Neural progenitor cell (in vitro differentiated cells): ENCODE results near the gene TNP2. TPM values are rescaled to one million over a fixed set of nuclear protein-coding genes. Genes with fewer than 3 reads are reported as not detected.

Experiments
- DNase-seq: peaks from one replicate; pipeline ENCODE4 v3.0.0-alpha.2; 2016; ENCODE audit warnings: low spot score
- H2AFZ ChIP-seq: fragments of 200-600 bp; sonication (generic); replicated peaks from 2 replicates; pipeline ENCODE4 v1.6.1; 2016; ENCODE audit warnings: antibody characterized with exemption
- H3F3A ChIP-seq: fragments of 200-600 bp; sonication (generic); 2 replicates; pipeline ENCODE4 v1.6.1; 2016; ENCODE audit warnings: antibody characterized with exemption, low read depth
- H3K27ac ChIP-seq: fragments of 200-600 bp; sonication (generic); 2 replicates; pipeline ENCODE4 v1.5.1; 2016; ENCODE audit warnings: mild to moderate bottlenecking
- H3K27me3 ChIP-seq: fragments of 200-600 bp; sonication (generic); 2 replicates; pipeline ENCODE4 v1.6.1; 2016; ENCODE audit warnings: mild to moderate bottlenecking, moderate library complexity
- H3K36me3 ChIP-seq: fragments of 200-600 bp; sonication (generic); 2 replicates; pipeline ENCODE4 v1.5.1; 2016
- H3K4me1 ChIP-seq: fragments of 200-600 bp; sonication (generic); 2 replicates; pipeline ENCODE4 v1.6.1; 2016; ENCODE audit warnings: mixed run types
- H3K4me2 ChIP-seq: fragments of 200-600 bp; sonication (generic); 2 replicates; pipeline ENCODE4 v1.6.1; 2016
- H3K4me3 ChIP-seq: fragments of 200-600 bp; sonication (generic); 2 replicates; pipeline ENCODE4 v1.5.1; 2016
- H3K79me2 ChIP-seq: fragments of 200-600 bp; sonication (generic); 2 replicates; pipeline ENCODE4 v1.6.1; 2016; ENCODE audit warnings: low read depth
- H3K9ac ChIP-seq: fragments of 200-600 bp; sonication (generic); 2 replicates; pipeline ENCODE4 v1.6.1; 2016
- H3K9me3 ChIP-seq: fragments of 200-600 bp; sonication (generic); 2 replicates; pipeline ENCODE4 v1.5.1; 2016; ENCODE audit warnings: low read depth
- H4K20me1 ChIP-seq: fragments of 200-600 bp; sonication (generic); 2 replicates; pipeline ENCODE4 v1.6.1; 2016; ENCODE audit warnings: low read depth
- H3K27ac Mint-ChIP-seq: 3 replicates; pipeline ENCODE4 v1.8.0; 2021; ENCODE audit warnings: mixed read lengths
- H3K27me3 Mint-ChIP-seq: 2 replicates; pipeline ENCODE4 v1.8.0; 2022; ENCODE audit warnings: low read depth, mild to moderate bottlenecking, inconsistent platforms, moderate library complexity, mixed read lengths; ENCODE audit not compliant: insufficient read depth
- H3K36me3 Mint-ChIP-seq: 3 replicates; pipeline ENCODE4 v1.8.0; 2021; ENCODE audit warnings: mixed read lengths
- H3K4me1 Mint-ChIP-seq: 3 replicates; pipeline ENCODE4 v1.8.0; 2021; ENCODE audit warnings: mixed read lengths
- H3K4me3 Mint-ChIP-seq: 3 replicates; pipeline ENCODE4 v1.8.0; 2021; ENCODE audit warnings: mild to moderate bottlenecking, moderate library complexity, mixed read lengths
- H3K9me3 Mint-ChIP-seq: 3 replicates; pipeline ENCODE4 v1.8.0; 2020; ENCODE audit warnings: mixed read lengths
- EZH2 ChIP-seq: fragments of 200-600 bp; sonication (generic); IDR thresholded peaks from 2 replicates; pipeline ENCODE4 v1.6.1; 2017; ENCODE audit warnings: antibody characterized with exemption, mild to moderate bottlenecking, moderate library complexity
- EZH2phosphoT487 ChIP-seq: fragments of 200-600 bp; sonication (generic); IDR thresholded peaks from 2 replicates; pipeline ENCODE4 v1.6.1; 2017; ENCODE audit warnings: antibody characterized with exemption
- total RNA-seq: library from RNA; depleted of rRNA; stranded (reverse); fragments of >200 nt; gene quantifications from 2 replicates; pipeline ENCODE4 v1.2.3, GENCODE V29; 2015; ENCODE audit warnings: low replicate concordance
- TF ChIP-seq, protein P1 (sequence below): fragments of 200-600 bp; sonication (generic); IDR thresholded peaks from 2 replicates; pipeline ENCODE4 v1.5.1; 2017; ENCODE audit warnings: antibody characterized with exemption, mild to moderate bottlenecking

Gene TNP2
- total RNA-seq, 1 donor from 2014 or later: not detected

DNA sequence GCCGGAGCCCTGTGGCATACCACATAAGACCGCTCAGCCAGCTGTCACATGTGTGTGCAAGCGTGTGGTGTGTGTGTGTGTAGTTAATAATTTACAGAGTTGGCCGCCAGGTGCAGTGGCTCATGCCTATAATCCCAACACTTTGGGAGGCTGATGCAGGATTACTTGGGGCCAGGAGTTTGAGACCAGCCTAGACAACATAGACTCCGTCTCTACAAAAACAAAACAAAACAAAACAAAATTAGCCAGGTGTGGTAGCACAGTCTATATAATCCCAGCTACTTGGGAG is 33.5 kb downstream of the TNP2 start:
- no peak overlapping the region for H3K4me3 ChIP-seq
- H3K27ac ChIP-seq: no peak overlapping the region
- Mint-ChIP-seq H3K36me3 (no peaks in the 10 kb centered on the region), H3K4me3 (no peak overlapping the region), H3K27me3 (peaks cover 5% of the 10 kb centered on the region), H3K27ac (no peak overlapping the region), H3K9me3 (no peaks in the 10 kb centered on the region), H3K4me1 (peaks cover 2% of the 10 kb centered on the region)
- H3K36me3 ChIP-seq: no peaks in the 10 kb centered on the region
- no peak overlapping the region for H2AFZ ChIP-seq
- H3K4me1 ChIP-seq: no peaks in the 10 kb centered on the region
- no peaks in the 10 kb centered on the region for H3F3A ChIP-seq
- H4K20me1 ChIP-seq: no peaks in the 10 kb centered on the region
- H3K9ac ChIP-seq: no peak overlapping the region
- no peaks in the 10 kb centered on the region for H3K79me2 ChIP-seq
- no peaks in the 10 kb centered on the region for H3K9me3 ChIP-seq
- TF ChIP-seq, protein P1, sequence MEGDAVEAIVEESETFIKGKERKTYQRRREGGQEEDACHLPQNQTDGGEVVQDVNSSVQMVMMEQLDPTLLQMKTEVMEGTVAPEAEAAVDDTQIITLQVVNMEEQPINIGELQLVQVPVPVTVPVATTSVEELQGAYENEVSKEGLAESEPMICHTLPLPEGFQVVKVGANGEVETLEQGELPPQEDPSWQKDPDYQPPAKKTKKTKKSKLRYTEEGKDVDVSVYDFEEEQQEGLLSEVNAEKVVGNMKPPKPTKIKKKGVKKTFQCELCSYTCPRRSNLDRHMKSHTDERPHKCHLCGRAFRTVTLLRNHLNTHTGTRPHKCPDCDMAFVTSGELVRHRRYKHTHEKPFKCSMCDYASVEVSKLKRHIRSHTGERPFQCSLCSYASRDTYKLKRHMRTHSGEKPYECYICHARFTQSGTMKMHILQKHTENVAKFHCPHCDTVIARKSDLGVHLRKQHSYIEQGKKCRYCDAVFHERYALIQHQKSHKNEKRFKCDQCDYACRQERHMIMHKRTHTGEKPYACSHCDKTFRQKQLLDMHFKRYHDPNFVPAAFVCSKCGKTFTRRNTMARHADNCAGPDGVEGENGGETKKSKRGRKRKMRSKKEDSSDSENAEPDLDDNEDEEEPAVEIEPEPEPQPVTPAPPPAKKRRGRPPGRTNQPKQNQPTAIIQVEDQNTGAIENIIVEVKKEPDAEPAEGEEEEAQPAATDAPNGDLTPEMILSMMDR: no peak
- TF ChIP-seq EZH2: no peak
- TF ChIP-seq EZH2phosphoT487: no peak
- no peak overlapping the region for H3K4me2 ChIP-seq
- no peaks in the 10 kb centered on the region for H3K27me3 ChIP-seq
- no peak for DNase-seq

DNA sequence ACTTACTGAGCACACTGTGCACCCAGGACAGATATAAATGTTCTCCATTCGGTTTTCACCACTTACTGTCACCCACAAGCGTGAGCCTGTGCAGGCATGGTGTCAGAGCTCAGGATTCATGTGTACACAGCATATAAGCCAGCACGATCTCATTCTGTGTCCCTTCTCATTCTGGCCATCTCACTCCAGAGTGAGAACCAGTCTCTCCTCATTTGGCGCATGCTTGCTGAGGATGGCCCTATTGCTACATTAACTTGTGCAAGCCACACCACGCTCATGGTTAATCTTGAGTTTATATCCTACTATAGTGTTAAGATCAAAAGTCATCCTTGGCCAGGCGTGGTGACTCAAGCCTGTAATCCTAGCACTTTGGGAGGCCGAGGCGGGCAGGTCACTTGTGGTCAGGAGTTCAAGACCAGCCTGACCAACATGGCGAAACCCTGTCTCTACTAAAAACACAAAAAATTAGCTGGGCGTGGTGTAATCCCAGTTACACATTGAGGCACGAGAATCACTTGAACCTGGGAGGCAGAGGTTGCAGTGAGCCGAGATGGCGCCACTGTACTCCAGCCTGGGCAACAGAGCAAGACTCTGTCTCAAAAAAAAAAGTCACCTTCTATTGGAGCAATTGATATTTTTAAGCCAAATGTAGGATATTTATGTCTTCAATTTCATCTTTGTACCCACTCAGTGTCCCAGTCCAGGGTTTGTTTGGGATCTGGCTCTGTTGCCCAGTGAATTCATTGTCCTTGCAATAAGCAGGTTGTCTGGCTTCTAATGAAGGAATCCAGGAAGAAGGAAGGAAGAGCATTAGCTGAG is 34.0 kb downstream of the TNP2 start:
- Mint-ChIP-seq H3K4me3 (no peak overlapping the region), H3K27ac (no peak overlapping the region), H3K9me3 (no peaks in the 10 kb centered on the region), H3K36me3 (no peaks in the 10 kb centered on the region), H3K4me1 (peaks cover 2% of the 10 kb centered on the region), H3K27me3 (peaks cover 5% of the 10 kb centered on the region)
- no peak overlapping the region for H2AFZ ChIP-seq
- H4K20me1 ChIP-seq: no peaks in the 10 kb centered on the region
- no peak overlapping the region for H3K4me2 ChIP-seq
- no peak overlapping the region for H3K9ac ChIP-seq
- H3K4me1 ChIP-seq: no peaks in the 10 kb centered on the region
- H3K27ac ChIP-seq: no peak overlapping the region
- no peaks in the 10 kb centered on the region for H3K9me3 ChIP-seq
- no peaks in the 10 kb centered on the region for H3K27me3 ChIP-seq
- no peak for DNase-seq
- no peaks in the 10 kb centered on the region for H3K36me3 ChIP-seq
- no peaks in the 10 kb centered on the region for H3F3A ChIP-seq
- H3K4me3 ChIP-seq: no peak overlapping the region
- TF ChIP-seq EZH2 (no peak), EZH2phosphoT487 (no peak)
- TF ChIP-seq, protein P1: no peak
- no peaks in the 10 kb centered on the region for H3K79me2 ChIP-seq

DNA sequence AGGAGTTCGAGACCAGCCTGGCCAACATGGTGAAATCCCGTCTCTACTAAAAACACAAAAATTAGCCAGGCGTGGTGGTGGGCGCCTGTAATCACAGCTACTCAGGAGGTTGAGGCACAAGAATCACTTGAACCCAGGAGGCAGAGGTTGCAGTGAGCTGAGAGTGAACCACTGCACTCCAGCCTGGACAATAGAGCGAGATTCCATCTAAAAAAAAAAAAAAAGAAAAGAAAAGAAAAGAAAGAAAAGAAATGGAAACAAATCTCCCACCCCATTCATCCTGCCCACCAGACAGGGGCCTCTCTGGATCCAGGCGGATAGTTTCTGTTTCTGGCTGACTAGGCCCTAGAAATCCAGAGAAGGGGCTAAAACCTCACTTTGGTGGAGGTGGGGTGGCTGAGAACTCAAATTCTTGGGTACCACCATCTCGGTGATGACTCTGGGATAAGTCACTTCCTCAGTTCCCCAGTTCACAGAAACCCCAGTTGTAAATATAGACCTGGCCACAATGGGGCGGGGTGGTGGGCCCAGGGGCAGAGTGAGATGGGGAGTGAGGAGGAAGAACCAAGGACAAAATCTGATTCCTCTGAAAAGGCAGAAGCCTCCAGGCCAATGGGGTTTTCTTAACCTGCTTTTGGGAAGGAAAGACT is 35.3 kb downstream of the TNP2 start:
- no peak overlapping the region for H3K4me2 ChIP-seq
- no peaks in the 10 kb centered on the region for H3F3A ChIP-seq
- Mint-ChIP-seq H3K36me3 (no peaks in the 10 kb centered on the region), H3K27ac (no peak overlapping the region), H3K4me1 (peaks cover 2% of the 10 kb centered on the region), H3K4me3 (no peak overlapping the region), H3K27me3 (peaks cover 8% of the 10 kb centered on the region), H3K9me3 (no peaks in the 10 kb centered on the region)
- H3K4me1 ChIP-seq: no peaks in the 10 kb centered on the region
- H3K4me3 ChIP-seq: no peak overlapping the region
- H3K9ac ChIP-seq: no peak overlapping the region
- no peak for DNase-seq
- TF ChIP-seq, protein P1: no peak
- TF ChIP-seq EZH2phosphoT487 (no peak), EZH2 (no peak)
- no peaks in the 10 kb centered on the region for H3K36me3 ChIP-seq
- H2AFZ ChIP-seq: no peak overlapping the region
- no peak overlapping the region for H3K27ac ChIP-seq
- H3K27me3 ChIP-seq: no peaks in the 10 kb centered on the region
- no peaks in the 10 kb centered on the region for H3K79me2 ChIP-seq
- H4K20me1 ChIP-seq: no peaks in the 10 kb centered on the region
- no peaks in the 10 kb centered on the region for H3K9me3 ChIP-seq
